HG03097 (cell line): ENCODE data around the gene FRMD1.

Experiments used
- ATAC-seq: cut with Tn5 transposase; IDR thresholded peaks from one replicate; pipeline ENCODE4 v1.9.1; 2021; ENCODE audit not compliant: unreplicated experiment, low FRiP score

Gene FRMD1

DNA sequence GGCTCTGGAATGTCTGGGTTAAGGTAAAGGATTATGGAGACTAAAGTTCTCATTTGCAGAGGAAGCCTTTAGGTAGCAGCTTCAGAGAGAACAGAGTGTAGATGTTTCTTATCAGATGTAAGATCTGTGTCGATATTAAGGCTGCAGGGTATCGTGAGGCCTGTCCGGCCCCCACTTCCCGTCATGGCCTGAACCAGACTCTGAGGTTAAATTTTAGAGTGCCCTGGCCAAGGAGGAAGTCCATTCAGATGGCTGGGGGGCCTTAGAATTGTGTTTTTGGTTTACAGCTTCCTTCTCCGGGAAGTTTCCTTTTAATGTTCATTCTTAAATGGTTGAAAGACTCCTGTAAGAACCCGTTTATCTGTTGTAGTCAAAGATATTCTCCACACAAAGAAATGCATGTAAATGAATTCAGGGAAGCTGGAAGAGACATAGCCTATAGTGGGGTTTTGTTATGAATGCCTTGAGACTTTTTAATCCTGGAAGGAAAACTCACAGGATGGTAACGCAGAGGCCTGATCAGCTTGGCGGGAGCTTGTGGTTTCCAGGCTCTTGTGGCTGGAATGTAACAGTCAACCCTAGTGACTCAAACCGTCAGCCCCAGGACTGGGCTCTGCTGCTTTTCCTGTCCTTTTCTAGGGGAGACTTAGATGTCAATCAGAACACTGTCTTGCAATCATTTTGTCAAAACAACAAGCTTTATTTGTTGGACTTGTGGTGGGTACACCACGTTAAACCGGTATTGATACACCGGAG is 46.8 kb downstream of the FRMD1 start:
- no peak for ATAC-seq

DNA sequence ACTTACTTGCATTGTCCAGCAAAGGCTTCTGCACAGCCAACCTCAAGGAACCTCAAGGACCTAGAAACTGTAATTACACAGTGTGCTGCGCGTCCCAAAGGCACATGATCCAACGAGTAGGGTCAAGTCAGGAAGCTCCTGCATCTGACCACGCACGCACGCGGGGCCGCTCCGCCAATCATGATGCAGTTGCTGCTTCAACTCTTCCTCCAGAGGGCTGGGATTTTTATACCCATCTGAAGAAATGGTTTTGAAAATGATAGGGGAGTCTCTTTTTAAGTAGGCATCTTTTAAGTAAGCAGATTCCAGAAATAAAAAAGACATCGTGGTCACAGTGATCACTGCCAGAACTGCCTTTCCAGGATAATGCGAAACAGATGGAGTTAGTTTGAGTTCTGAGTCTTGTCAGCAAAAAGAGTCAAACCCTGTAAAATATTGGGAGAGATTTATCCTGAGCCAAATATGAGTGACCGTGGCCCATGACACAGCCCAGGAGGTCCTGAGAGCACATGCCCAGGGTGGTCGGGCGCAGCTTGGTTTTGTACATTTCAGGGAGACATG is 47.5 kb downstream of the FRMD1 start:
- ATAC-seq = no peak

DNA sequence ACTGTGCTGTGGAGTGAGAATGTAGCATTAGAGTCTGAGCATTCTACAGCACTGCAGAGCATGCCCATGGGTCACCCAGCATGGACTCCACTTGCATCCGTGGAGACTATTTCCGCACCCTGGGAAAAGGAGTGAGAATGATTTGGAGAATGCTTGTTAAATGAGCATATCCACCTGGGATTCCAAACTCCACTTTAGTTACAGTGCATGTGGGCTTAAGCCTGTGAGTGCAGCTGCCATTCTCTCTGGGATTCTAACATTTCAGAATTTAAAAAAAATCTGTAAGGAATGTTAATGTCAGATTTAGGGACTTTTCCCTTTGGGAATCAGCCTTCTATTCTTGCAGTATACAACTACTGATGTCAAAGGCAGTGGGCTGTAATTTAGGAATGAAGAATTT is 48.1 kb downstream of the FRMD1 start:
- ATAC-seq = no peak

DNA sequence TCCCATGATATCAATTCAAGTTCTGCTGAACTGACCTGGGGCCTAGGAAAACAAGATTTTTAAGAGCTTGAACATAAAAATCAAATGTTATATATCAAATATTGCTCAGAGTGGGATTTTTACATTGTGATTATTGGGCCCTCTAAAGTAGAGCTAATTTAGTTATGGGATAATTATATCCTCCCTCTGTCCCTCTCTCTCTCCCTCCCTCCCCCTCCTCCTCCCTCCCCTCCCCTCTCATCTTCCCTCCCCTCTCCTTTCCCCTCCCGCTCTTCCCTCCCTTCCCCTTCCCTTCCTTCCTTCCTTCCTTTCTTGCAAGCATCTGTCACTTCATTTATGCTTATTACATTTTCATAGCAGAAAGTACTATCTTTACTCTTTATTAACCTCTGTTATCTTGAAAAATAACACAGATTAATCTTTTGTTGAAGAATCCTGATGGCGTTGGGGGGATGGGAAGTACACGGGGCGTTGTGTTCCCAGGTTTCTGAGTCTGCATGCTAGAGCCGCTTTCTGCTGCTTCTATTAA is 48.7 kb downstream of the FRMD1 start:
- ATAC-seq = no peak

DNA sequence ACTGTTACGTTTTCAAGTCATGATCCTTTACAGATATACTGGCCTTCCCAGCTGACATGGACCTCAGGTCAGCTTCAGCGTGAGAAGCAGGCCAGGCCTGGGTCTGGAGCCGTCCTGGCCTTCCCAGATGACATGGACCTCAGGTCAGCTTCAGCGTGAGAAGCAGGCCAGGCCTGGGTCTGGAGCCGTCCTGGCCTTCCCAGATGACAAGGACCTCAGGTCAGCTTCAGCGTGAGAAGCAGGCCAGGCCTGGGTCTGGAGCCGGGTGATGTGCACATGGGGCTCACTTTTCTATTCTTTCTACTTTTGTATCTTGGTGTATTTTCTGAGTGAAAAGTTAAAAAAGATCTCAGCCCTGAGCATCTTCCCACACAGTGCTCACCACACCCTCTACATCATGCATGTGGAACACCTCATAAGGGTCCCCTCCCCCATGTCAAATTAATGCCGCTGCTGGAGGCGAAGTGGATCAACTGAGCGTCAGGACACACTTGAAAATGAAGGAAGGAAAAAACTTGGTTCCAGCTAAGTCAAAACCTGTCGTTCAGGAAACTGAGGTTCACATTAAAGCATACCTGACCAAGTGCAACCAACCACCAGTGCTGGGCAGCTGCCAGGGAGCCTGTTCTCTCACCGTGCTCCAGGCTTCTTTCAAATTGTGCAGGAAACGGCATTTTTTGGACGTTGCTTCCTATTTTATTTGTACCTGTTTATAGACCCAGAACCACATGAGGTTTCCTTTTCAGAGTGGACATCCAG is 49.4 kb downstream of the FRMD1 start:
- no peak for ATAC-seq

DNA sequence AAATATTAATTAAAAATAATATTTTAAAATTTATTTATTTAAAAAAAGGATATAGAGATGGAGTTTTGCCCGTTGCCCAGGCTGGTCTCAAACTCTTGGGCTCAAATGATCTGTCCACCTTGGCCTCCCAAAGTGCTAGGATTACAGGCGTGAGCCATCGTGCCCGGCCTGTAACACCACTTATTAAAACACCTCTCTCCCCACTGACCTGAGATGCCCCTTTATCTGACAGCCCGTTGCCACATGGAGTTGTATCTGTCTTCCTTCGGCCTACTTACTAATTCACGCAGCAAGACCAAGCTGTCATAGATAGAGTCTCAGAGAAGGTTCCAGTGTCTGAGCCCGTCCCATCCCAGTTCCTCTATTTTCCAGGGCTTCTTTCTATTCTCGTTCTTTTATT is 50.8 kb downstream of the FRMD1 start:
- ATAC-seq = no peak

DNA sequence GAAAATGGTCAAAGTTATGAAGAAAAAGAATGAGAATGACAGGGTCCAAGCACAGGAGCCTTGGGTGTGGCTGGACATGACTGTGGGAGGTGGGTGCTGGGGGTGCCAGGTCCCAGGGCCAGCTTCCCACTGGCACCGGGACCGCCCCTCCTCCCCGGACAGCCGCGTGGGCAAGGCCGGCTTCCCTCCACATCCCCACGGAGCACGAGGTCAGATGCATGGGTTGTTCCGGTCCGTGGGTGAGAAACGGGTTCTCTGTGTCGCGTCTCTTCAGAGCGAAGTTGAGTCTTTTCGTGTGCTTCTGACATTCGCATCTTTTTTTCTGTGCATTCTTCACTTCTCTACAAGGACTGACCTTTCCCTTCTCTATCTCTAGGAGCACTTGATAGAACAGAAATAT is 51.5 kb downstream of the FRMD1 start:
- no peak for ATAC-seq

DNA sequence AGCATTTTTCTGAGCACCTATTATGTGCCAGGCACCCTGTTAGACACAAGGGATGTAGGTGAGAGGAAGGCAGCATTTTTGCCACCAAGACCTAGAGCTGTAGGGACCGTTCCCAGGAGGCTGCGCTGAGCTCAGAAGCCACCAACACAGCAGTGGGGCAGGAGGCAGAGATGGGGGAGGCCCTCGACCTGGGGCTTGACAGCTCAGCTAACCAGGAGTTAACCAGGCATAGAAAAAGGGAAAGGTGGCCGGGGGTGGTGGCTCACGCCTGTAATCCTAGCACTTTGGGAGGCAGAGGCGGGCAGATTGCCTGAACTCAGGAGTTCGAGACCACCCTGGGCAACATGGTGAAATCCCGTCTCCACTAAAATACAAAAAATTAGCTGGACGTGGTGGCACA is 52.1 kb downstream of the FRMD1 start:
- no peak for ATAC-seq

DNA sequence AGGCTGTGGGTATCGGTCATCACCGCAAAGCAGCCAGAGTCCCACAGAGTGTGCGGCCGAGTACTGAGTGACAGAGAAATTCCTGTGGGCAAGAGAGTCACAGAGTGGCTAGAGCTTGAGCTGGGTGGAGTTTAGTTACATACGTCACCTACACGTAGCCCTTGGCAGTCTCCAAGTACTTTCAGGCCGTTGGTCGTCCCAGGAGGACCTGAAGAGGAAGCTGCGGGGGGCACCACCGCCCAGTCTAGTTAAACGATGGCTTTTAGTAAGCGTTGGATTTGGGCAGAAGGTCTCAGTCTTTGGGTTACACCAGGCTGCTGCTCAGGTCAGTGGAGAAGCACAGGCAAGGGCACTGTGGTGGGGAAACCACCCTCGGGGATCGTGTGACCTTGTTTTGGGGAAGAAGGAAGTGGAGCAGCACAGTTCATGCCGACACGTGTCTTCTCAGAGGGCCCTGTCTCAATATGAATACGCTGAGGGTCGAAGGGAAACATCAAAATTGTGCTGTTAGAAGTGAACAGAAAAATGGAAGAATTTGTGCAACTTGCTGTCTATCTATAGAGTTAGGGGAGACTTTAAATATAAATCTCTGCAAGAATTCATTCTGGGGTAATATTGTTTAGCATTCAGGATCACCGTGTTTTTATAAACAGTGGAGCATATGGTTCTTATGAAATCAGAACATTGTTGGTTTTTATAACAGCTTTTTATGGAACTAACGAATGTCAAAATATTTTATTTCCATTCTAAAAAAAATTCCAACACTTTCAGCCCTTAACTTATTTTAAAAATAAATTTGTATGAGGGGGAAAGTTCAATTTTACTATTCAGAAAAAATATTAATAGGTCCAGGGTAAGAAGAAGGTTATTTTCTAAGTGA is 52.9 kb downstream of the FRMD1 start:
- no peak for ATAC-seq

DNA sequence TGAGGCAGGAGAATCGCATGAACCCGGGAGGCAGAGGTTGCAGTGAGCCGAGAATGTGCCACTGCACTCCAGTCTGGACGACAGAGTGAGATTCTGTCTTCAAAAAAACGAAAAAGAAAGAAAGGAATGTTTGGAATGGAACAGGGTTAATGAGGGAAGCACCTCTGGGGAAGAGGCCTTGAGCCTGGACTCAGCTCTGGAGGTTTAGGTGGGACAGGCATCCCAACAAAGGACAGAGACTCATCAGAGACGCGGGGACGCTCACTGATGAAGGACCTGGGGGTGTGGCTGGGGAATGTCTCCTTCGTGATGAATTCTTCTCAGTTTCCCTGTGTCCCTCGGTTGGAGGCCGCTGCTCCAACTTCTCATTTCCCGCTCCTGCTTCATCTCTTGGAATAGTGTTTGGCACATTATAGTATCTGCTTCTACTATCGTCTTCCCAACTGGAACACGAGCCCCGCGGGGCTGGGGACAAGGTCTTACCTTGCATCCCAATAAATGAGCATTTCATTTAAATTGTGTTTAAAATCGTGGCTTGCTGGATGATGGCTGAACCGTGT is 54.0 kb downstream of the FRMD1 start:
- no peak for ATAC-seq

DNA sequence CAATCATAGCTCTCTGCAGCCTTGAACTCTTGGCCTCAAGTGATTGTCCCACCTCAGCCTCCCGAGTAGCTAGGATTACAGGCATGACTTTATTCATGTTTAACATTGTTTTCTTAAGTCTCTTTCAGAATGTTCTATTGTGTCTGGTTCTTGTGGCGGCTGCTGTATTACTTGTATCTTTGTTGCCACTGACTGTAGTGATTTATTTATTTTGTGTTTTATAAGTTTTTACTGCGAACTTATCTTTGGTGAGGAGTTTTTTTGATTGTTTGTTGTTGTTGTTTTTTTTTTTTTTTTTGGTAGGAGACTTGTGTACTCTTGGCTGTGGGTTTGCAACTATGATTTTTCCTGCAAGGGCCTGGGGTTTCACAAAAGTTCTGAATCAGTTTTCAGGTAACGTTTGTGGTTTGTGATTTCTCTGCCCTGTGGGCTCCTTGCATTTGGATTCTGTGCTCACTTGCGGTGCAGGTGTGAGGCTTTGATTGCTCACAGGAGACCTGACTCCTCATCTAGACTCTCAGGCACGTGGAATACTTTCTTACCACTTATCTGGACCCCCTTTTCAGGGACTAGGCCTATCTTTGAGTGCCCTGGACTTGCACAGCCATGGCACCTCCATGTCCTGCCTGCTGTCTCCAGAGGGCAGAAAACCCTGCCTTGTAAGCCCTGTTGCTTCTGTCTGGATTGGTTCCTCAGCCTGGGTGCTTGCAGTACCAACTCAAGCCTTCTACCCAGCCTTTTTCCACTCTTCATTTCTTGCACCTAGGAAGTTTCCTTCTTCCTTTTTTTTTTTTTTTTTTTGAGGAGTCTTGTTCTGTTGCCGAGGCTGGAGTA is 56.3 kb downstream of the FRMD1 start:
- ATAC-seq = no peak

DNA sequence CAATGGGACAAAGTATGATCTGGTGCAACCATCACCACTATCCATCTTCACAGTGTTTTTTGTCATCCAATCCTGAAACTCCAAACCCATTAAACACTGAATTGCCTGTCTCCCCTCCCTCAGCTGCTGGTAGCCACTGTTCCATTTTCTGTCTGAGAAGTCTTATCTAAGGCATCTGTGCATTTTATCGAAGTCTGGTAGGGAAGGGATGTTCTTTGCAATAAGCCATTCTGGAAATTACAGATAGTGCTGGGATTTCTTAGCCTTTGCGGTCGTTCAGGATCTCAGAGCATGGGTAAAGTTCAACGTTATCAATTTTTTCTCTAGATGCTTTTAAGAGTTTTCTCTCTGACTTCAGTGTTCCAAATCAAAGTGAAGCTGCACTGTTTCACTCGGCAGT is 57.4 kb downstream of the FRMD1 start:
- ATAC-seq = no peak

DNA sequence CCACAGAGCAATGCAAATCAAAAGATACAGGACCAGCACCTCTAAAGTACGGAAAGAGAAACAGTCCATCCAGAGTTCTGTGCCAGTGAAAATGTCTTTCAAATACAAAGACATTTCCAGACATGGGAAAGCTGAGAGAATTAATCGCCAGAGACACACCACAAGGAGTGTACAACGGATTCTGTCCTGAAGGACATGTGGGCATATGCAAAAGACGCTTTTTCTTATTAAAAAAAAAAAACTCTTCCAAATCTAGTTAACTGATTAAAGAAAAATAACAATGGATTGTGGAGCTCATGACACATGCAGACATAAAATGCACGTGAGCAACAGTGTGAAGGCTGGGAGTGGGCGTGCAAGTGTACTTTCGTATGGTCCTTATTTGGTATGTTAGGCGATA is 58.8 kb downstream of the FRMD1 start:
- ATAC-seq = no peak

DNA sequence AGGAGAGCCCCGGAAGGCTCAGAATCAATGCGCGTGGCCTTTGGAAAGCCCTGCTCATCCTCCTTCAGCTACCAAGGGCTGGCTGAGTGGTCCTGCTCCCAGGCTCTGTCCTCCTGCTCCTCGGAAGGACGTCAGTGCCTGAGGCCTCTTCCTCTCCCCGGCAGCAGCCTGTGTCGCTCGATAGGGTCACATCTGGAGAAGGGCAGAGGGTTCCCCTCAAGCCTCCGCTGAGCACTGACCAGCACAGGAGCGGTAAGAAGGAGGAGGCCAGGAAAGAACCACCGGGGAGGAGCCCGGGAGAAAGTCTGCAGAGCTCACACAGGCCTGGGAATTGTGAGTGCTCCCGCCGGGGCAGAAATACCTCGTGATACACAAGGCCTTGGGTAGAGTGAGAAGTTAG is 60.3 kb downstream of the FRMD1 start:
- ATAC-seq = no peak

DNA sequence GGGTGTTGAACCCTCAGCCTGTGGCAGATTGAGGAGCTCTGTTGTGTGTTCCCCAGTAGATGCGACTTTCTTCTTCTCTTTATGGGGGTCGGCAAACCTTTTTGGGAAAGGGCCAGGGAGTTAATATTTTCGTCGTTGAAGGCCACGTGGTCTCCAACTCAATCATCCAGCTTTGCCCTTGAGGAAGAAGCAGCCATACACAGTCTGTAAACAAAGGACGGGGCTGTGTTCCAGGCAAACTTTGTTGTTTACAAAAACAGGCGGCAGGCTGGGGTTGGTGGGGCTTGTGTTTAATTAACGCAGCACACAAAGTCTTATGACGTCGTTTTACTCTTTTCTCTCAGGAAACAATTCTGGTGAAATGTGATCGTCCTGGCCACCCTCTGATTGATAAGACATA is 61.4 kb downstream of the FRMD1 start:
- ATAC-seq = no peak

DNA sequence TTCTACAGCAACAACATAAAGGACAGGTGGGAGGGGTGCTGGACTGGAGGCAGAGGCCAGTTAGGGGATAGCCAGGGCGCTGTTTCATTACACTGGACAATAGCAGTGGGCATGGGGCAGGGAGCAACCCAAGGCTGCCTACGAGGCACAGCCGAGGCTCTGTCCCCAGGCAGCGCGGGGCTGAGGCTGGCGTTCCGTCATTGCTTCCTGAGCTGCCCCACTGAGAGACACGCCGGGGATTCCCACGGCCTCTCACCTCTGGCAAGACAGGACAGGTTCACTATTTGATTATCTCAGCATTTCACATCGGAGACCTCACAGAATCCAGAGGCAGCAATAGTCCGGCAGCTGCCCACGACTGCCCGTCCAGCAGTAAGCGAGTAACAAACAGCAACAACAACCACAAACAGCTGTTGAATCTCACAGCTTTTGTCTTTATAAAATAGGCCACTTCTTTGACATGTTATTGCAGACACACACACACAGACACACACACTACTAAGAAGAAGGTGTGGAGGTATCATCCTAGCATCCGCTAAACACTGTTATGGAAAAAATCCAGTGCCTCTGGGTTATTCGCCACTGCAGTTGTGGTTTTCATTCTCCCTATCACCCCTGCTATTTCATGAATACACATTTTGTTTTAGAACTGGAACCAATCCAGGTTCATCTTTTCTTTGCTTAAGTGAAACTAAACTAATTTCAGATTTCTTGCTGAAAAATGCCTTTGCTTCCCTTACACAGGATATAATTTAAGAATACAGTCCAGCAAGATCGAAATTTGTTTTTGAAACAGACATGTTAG is 62.1 kb downstream of the FRMD1 start:
- no peak for ATAC-seq

DNA sequence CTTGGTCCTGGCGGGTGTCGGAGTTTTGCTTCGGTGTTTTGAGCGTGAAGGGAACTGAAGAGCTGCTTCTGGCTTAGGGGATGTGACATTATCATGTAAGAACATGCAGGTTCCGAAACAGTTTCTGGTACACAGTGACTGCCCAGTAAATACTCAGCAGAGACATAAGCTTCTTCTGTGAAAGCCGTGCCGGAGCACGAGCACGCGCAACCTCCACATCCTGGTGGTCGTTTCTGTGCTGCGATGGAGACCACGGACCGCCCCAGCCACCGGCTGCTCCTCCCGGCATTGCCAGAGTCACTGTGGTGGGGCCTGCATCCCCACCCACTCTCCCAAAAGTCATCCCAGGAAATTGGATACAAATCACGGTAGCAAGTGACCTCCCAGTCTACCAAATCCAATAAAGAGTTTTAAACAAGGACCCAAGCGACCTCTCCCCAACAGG is 62.8 kb downstream of the FRMD1 start:
- no peak for ATAC-seq

DNA sequence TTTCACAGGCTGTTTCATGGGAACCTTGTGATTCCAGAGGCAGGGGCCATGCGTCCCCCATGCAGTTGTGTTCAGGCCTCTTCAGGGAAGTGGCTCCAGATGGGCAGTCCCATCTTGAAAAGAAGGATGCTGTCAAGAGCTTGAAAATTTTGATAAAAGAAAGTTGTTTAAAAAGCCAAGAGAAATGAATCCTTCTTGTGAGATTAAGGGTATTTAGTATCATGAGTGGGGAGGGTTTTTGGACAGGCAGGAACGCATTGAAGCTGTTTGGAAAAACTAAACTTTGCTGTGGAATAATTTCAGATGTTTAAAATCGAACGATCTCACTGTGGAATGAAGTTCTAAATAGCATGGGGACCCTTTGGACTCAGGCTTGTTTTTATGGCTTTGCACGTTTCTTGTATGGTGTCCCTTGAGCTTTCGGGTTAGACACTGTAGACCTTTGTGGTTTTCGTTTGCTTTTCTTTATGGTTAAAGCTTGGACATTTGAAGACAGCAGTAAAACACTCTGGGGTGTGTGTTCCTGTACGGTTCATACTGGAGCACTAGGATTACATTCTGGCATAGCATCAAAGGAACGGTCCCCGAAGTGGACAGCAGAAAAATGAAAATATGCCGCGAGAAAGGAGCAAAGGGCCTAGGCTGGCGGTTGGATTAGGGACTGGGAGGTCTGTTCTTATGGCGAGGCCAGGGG is 63.4 kb downstream of the FRMD1 start:
- no peak for ATAC-seq
